HG02943 (cell line): ENCODE data around the gene COQ3.
"Not testable (repeated sequence)": the region's sequence is repeated elsewhere in the genome, so short reads cannot be mapped to it uniquely, and the experiment has no call there.

ENCODE experiments used
- ATAC-seq: cut with Tn5 transposase; IDR thresholded peaks from one replicate; pipeline ENCODE4 v1.9.1; 2021; ENCODE audit warnings: mild to moderate bottlenecking, low read depth, moderate library complexity; ENCODE audit not compliant: unreplicated experiment

COQ3 gene

GRCh38 chr6:99335298-99335697, 58.7 kb downstream of the COQ3 start:
- not testable (repeated sequence) for ATAC-seq

GRCh38 chr6:99334526-99335127, 59.4 kb downstream of the COQ3 start:
- ATAC-seq: no peak

GRCh38 chr6:99333068-99333467, 60.9 kb downstream of the COQ3 start:
- ATAC-seq: peak; percentile 94

GRCh38 chr6:99331531-99331930, 62.5 kb downstream of the COQ3 start:
- ATAC-seq: no peak

- ATAC-seq: peak; percentile 71
Observed at GRCh38 chr6:99330159-99330558, 63.8 kb downstream of the COQ3 start.

DNA sequence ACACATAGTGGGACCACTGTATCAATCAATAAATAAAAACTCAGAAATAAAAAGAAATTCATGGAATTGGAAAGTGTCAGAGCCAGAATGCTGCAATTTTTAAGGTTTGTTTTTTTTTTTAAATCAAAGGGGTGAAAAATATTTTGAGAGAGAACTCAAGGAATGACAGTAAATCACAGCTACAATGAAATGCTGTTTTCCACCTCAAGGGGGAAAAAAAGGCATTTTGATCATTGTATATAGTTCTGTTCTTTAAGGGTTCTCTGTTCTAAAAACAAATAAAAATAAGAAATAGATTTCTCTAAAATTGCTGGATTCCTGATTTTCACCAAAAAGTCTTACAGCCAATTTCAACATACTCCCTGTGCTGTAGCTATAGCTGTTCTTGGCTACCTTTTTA, 69.0 kb downstream of the COQ3 start:
- ATAC-seq: no peak
